ENCODE measurements around the gene STRN4.

GRCh38 chr19:46776927-46777911, 31.0 kb upstream of the STRN4 start:
- TF ChIP-seq RARB (CRISPR knock-in tag; IDR thresholded peaks at IDR 0.05): no peak
- no peak for TF ChIP-seq ZFP3 (CRISPR knock-in tag; IDR thresholded peaks at IDR 0.05)
- TF ChIP-seq ISL1 (CRISPR knock-in tag; IDR thresholded peaks at IDR 0.05): no peak
- no peak for TF ChIP-seq ZFP30 (CRISPR knock-in tag; IDR thresholded peaks at IDR 0.05)

All from SK-N-SH treated with all-trans-retinoic acid at 6 μM for 48 hours (cell line).